Nephron (organoid): ENCODE data around the gene DGCR8.

Source experiments
- H3K27ac Mint-ChIP-seq, 3 experiments: 2 replicates each; pipeline ENCODE4 v1.8.0; 2020; ENCODE audit warnings: mixed read lengths in 3 of 3, mild to moderate bottlenecking in 2 of 3, moderate library complexity in 1 of 3
- H3K27me3 Mint-ChIP-seq: 2 replicates; pipeline ENCODE4 v1.8.0; 2021; ENCODE audit warnings: low read depth, mild to moderate bottlenecking, moderate library complexity, mixed read lengths
- H3K36me3 Mint-ChIP-seq: 2 replicates; pipeline ENCODE4 v1.8.0; 2020; ENCODE audit warnings: low read depth, mixed read lengths
- H3K4me1 Mint-ChIP-seq: 2 replicates; pipeline ENCODE4 v1.8.0; 2020; ENCODE audit warnings: mixed read lengths
- H3K4me3 Mint-ChIP-seq, 3 experiments: 2 replicates each; pipeline ENCODE4 v1.8.0; 2020; ENCODE audit warnings: mild to moderate bottlenecking in 3 of 3, mixed read lengths in 3 of 3, moderate library complexity in 2 of 3
- H3K9me3 Mint-ChIP-seq: 2 replicates; pipeline ENCODE4 v1.8.0; 2020; ENCODE audit warnings: mixed read lengths
- CTCF ChIP-seq, 3 experiments: fragments of 200-600 bp; sonication (generic); IDR thresholded peaks; one replicate each; pipeline ENCODE4 v1.5.0; 2021; ENCODE audit warnings: antibody characterized with exemption in 3 of 3; ENCODE audit not compliant: unreplicated experiment in 3 of 3

The DGCR8 gene

GRCh38 chr22:20089977-20090729 lies 10.1 kb downstream of the DGCR8 start:
- H3K4me3 Mint-ChIP-seq = no peak overlapping the region
- no peak overlapping the region for H3K27ac Mint-ChIP-seq

GRCh38 chr22:20090730-20091240 lies 10.7 kb downstream of the DGCR8 start:
- Mint-ChIP-seq H3K4me3 (no peak overlapping the region), H3K36me3 (peaks cover 94% of the 10 kb centered on the region), H3K27ac (no peak overlapping the region), H3K27me3 (no peaks in the 10 kb centered on the region), H3K9me3 (peaks cover 6% of the 10 kb centered on the region), H3K4me1 (no peaks in the 10 kb centered on the region)
- no peak for TF ChIP-seq CTCF (IDR thresholded peaks at IDR 0.05; ENCODE audit: unreplicated experiment in 3 of 3)

More at GRCh38 chr22:20089977-20090729, 10.1 kb downstream of the DGCR8 start:
- no peak for TF ChIP-seq CTCF (IDR thresholded peaks at IDR 0.05; ENCODE audit: unreplicated experiment in 3 of 3)
- Mint-ChIP-seq H3K4me1 (no peaks in the 10 kb centered on the region), H3K36me3 (peaks cover 94% of the 10 kb centered on the region), H3K9me3 (no peaks in the 10 kb centered on the region), H3K27me3 (no peaks in the 10 kb centered on the region)

GRCh38 chr22:20091690-20092476 lies 11.8 kb downstream of the DGCR8 start:
- Mint-ChIP-seq H3K4me1 (no peaks in the 10 kb centered on the region), H3K27ac (no peak overlapping the region), H3K36me3 (peaks cover 96% of the 10 kb centered on the region), H3K4me3 (no peak overlapping the region), H3K27me3 (no peaks in the 10 kb centered on the region), H3K9me3 (peaks cover 11% of the 10 kb centered on the region)
- TF ChIP-seq CTCF (IDR thresholded peaks at IDR 0.05; ENCODE audit: unreplicated experiment in 3 of 3) = no peak

GRCh38 chr22:20092477-20092854 lies 12.4 kb downstream of the DGCR8 start:
- H3K4me1 Mint-ChIP-seq = no peaks in the 10 kb centered on the region
- H3K36me3 Mint-ChIP-seq = peaks cover 96% of the 10 kb centered on the region
- H3K27me3 Mint-ChIP-seq = no peaks in the 10 kb centered on the region
- peaks cover 16% of the 10 kb centered on the region for H3K9me3 Mint-ChIP-seq
- no peak overlapping the region for H3K27ac Mint-ChIP-seq
- no peak overlapping the region for H3K4me3 Mint-ChIP-seq
- TF ChIP-seq CTCF (IDR thresholded peaks at IDR 0.05; ENCODE audit: unreplicated experiment in 3 of 3) = no peak

- Mint-ChIP-seq H3K27ac (no peak overlapping the region), H3K9me3 (peaks cover 17% of the 10 kb centered on the region), H3K36me3 (peaks cover 97% of the 10 kb centered on the region), H3K4me3 (no peak overlapping the region), H3K27me3 (no peaks in the 10 kb centered on the region), H3K4me1 (no peaks in the 10 kb centered on the region)
- TF ChIP-seq CTCF (IDR thresholded peaks at IDR 0.05; ENCODE audit: unreplicated experiment in 3 of 3) = no peak
These were observed 13.6 kb downstream of the DGCR8 start for GRCh38 chr22:20093418-20094196.
